Measurements from ENCODE around the gene TGFBRAP1.
A peak's percentile ranks its signal among the peaks of the same experiment; 100 is the strongest.
"Not testable (repeated sequence)": the region's sequence is repeated elsewhere in the genome, so short reads cannot be mapped to it uniquely, and the experiment has no call there.

TGFBRAP1 gene

GRCh38 chr2:105271393-105272045 is 58.0 kb downstream of the TGFBRAP1 start:
- DNase-seq, result no peak

DNA sequence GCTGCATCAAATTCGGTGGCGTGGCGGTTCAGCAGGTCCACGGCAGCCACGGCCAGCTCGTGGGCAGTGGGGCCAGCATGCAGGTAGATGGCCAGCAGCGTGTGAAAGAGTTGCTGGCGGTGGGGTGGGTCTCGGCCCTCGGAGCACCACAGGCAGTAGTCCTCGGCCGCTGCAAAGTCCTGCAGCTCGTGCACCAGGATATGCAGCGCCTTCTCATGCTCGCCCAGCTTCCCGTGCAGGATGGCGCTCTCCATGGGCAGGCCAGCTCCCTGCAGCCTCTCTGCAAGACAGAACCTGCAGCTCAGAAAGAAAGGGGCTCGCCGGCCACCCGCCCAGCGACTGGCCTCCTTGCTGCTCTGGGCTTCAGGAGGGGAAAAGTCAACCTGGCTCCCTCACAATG is 60.1 kb downstream of the TGFBRAP1 start:
- no peak for DNase-seq

GRCh38 chr2:105262651-105263091 is 66.9 kb downstream of the TGFBRAP1 start:
- DNase-seq, result no peak

DNA sequence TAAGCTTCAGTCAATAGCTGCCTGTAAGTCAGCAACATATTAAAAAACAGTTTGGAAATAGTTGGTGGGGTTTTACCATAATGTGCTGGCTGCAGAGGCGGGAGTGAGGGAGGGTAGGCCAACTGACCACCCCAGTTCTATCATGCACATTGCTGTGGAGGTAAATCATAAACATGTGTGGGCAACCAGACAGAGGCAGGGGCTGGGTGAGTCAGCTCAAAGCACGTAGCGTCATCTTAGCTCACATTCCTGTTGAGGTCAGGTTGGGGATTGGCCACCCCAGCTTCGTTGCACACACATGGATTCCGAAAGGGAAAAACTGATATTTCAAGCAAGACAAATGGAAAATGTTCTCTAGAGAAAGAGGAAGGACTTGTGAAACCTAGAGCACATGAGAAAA is 68.5 kb downstream of the TGFBRAP1 start:
- DNase-seq, result no peak

DNA sequence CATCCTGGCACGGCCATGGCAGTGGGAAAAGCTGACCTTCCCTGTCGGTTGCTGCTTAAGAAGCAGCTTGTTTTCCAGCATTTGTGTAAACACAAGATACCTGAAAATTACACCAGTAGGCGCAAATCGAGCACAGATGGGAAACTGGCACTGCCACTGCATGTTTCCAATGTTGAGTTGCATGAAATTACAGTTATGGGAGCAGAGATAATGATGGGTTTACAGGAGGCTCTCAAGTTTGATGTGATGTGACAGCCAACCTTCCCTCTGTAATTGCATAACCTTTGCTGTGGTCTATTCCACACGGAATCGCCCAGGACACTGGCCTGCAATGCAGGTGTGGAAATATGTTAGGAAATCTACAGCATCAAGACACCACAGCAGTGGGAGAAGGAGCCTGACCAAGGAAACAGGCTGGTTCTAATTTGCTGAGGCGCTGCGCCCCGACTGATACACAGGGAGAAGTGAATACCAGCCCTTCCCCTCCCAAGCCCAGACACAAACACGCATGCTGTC is 70.6 kb downstream of the TGFBRAP1 start:
- no peak for DNase-seq

- DNase-seq, result no peak
Measured at GRCh38 chr2:105257981-105258380, 71.6 kb downstream of the TGFBRAP1 start.

GRCh38 chr2:105256431-105257047 is 73.0 kb downstream of the TGFBRAP1 start:
- no peak for DNase-seq

GRCh38 chr2:105255979-105256378 is 73.6 kb downstream of the TGFBRAP1 start:
- DNase-seq, result no peak

DNA sequence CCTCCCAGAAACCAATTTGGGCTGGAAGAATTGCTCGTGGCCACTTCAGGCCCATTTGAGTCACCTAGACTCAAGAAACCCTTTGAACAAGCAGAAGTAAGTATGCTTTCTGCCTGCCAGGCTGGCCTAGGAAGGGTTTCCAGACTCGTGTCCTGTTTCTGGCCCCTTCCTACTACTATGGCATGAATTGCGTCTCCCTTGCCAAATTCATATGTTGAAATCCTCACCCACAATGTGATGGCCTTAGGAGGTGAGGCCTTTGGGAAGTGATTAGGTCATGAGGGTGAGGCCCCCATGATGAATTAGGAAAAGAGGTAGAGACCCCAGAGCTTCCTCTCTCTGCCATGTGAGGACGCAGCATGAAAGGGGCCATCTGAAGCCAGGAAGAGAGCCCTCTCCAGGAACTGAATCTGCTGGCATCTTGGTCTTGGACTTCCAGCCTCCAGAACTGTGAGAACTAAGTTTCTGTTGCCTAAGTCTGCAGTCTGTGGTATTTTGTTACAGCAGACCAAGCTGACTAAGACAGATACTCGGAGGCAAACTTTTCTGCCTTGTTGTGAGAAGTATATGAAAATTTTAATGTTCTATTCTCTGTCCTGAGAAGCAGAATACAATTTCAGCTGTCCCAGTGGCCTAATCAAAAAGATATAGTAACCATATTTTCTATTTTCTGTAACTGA is 74.9 kb downstream of the TGFBRAP1 start:
- no peak for DNase-seq

- DNase-seq, result no peak
Measured at GRCh38 chr2:105252271-105252670, 77.3 kb downstream of the TGFBRAP1 start.

- DNase-seq, result not testable (repeated sequence)
Measured at GRCh38 chr2:105251016-105251648, 78.4 kb downstream of the TGFBRAP1 start.

GRCh38 chr2:105249891-105250290 is 79.6 kb downstream of the TGFBRAP1 start:
- DNase-seq, result no peak

DNA sequence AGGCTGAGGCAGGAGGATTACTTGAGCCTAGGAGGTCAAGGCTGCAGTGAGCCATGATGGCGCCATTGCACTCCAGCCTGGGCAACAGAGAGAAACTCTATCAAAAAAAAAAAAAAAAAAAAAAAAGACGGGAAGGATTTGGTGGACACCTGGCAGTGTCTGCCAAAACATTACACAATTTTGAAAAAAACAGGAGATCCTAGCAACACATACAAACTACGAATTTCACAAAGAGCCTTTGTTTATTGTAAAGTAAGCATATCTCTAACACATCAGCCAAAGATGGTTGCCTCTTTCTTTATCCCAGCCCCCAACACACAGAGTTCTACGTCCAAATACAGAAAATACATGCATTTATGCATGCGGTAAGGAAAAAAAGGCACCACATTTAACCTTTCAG is 80.4 kb downstream of the TGFBRAP1 start:
- DNase-seq, result no peak

DNA sequence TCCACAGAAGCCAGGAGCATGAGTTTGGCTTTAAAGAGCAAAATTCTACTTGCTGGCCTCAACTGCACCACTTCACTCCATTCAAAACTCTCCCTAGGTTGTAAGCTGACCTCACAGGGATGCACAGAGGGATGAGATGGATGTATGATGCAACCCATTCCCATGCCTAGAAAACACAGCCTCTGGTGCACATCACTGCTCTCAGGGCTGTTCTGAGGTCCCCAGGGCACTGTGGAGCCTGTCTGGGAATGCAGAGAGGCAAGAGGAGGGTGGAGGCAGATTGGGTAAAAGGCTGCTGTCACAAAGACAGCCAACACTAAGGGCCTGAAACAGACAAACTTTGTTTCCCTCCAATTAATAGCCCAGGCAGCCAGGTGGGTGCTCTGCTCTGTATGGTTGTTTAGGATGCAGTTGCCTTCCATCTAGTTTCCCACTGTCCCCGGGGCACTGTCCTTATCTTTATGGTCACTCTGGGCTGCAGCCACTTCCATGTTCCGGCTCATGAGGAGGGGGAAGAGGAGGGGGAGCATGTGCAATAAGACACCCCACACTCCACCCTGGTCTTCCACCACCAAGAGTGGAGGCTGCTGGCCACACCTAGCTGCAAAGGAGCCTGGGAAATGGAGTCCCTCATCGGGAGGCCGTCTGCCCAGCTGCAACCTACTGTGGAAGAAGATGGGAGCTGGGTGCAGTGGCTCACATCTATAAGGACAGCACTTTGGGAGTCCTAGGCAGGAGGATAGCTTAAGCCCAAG is 81.0 kb downstream of the TGFBRAP1 start:
- no peak for DNase-seq

DNA sequence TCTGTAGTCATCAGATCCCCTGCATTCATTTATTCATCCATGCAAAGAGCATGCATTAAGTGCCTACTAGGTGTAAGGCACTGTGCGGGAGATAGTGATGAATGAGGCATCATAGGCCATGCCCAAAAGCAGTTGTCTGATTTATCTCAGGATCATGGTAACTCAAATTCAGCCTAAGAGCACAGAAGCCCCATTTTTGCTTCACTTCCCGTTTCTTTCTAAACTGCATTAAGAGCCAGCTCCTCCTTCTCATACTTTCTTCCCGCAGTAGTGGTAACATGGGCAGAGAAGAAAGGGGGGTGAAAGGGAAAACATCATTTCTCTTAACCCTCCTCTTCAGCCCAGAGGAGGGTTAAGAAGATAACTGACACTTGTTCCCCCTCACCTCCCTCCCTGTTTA is 85.1 kb downstream of the TGFBRAP1 start:
- DNase-seq, result no peak

- DNase-seq, result no peak
Measured at GRCh38 chr2:105243961-105244360, 85.6 kb downstream of the TGFBRAP1 start.

- DNase-seq, result no peak
Measured at GRCh38 chr2:105242286-105242993, 87.1 kb downstream of the TGFBRAP1 start.

DNA sequence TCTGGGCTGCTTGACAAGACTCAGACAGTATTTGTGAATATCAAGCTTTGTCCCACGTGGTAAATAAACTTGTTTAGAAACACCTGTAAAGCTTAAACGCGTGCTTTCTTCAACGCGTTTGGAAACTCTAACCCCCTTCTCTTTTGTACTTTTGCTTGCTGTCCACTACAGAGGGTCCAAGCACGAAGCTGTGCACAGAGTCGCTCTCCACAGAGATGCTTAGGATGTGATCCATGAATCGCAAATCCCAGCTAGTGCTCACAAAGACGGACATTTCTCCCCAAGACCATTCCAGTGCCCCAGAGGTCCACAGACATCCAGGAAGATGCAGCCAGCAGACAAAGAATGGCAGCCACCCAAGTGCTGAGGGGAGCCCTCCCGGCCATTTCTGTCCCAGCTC is 88.1 kb downstream of the TGFBRAP1 start, which contains the start of gene GPR45:
Gene GPR45 (plus strand): TSS at position 301 of the 400 bp plus-strand sequence. CDS start 116 bp downstream, outside the sequence.
- no peak for DNase-seq

- no peak for DNase-seq
Measured at GRCh38 chr2:105239924-105240323, 89.6 kb downstream of the TGFBRAP1 start.

DNA sequence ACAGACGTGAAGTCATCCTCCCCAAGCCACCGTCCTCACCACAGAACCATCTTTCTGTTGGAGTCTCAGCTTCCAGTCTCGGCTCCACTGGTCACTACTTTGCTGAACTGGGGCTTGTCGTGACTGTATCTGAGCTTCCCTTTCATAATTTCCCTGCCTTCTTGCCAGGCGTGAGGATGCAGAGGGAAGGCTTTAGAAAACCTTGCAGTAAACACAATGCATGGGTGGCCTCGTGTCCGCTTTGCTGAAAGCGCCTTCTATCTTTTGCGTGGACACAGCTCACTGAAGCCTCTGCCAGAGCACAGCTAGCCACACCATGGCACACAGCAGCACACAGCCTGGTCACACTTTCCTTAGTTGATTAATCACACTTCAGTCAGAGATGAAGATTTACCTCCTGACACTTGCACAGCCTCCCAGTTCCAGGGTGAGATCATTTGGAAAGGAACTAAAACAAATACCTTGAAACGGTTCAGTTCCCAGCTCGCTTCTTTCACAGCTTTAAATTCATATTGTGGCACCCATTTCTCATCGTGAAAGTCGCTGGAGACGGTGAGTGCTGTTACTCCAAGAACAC is 90.8 kb downstream of the TGFBRAP1 start:
- DNase-seq, result no peak

DNA sequence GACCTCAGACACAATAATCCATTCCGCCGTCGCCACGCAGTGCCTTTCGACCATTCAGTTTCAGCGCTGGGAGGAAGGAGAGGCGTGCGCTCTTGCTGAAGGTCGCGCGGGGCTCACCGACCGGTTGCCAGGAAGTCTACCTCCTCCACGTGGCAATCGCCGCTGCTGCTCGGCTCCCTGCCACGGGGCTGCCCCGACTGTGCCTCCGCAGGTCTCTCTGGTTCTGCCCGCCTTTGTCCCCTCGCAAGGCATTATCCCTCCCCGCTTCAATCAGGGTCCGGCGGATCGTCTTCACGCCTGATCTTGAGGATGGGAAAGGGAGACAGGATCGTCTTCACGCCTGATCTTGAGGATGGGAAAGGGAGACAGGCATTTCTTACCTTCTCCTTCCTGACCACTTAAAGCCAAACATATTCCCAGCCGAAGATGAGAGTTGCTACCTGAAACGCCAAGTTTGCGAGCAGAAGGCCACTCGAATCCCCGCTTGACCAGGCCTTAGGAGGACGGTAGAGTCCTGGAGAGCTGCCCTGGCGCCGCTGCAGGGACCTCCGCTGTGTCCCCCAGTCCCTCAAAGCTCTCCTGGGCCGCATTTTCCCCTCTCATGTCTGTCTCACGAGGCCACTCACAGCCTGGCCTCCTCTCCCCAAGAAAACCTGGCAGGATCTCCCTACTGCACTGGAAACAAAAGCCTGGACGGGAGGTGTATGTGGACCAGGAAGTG is 92.3 kb downstream of the TGFBRAP1 start:
- DNase-seq, result peak in 1 of 6 experiments; percentile 18
